Sigmoid colon (tissue), 4 donors: ENCODE results near the gene ERGIC1.

Experiments
- POLR2A ChIP-seq, 2 donors: fragments of 450-650 bp; IDR thresholded peaks; one replicate each; pipeline ENCODE4 v1.6.1; 2016; ENCODE audit warnings: antibody characterized with exemption in 2 of 2, mild to moderate bottlenecking in 2 of 2, moderate library complexity in 2 of 2
- POLR2AphosphoS5 ChIP-seq, 4 donors: sonication (generic); formaldehyde crosslinking; IDR thresholded peaks; one replicate each; pipeline ENCODE4 v1.6.1; 2017; ENCODE audit warnings: antibody characterized with exemption in 4 of 4
- TF ChIP-seq, protein P1 (sequence below), 4 experiments: fragments of 450-650 bp in 3 of 4; fragments of 200-600 bp in 1 of 4; IDR thresholded peaks; one replicate each; pipeline ENCODE4 v1.5.1; 2016 to 2019; ENCODE audit warnings: antibody characterized with exemption in 4 of 4, mild to moderate bottlenecking in 3 of 4, moderate library complexity in 2 of 4

DNA sequence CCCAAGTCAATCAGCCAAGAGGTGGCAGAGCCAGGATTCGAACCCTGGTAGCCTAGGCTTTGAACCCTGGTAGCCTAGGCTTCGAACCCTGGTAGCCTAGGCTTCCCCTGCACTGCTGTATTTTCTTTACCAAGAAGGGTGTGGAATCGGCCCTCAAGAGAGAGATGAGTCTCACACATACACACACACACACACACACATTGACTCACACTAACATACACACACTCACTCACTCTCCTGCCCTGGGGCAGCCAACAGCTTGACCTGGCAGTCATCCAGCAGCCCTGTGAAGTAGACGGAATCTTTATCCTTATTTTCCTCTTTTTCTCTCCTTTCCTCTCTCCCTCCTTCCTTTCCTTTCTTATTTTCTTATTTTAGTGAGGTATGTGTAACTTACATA lies 69.7 kb downstream of the ERGIC1 start:
- TF ChIP-seq, protein P1, sequence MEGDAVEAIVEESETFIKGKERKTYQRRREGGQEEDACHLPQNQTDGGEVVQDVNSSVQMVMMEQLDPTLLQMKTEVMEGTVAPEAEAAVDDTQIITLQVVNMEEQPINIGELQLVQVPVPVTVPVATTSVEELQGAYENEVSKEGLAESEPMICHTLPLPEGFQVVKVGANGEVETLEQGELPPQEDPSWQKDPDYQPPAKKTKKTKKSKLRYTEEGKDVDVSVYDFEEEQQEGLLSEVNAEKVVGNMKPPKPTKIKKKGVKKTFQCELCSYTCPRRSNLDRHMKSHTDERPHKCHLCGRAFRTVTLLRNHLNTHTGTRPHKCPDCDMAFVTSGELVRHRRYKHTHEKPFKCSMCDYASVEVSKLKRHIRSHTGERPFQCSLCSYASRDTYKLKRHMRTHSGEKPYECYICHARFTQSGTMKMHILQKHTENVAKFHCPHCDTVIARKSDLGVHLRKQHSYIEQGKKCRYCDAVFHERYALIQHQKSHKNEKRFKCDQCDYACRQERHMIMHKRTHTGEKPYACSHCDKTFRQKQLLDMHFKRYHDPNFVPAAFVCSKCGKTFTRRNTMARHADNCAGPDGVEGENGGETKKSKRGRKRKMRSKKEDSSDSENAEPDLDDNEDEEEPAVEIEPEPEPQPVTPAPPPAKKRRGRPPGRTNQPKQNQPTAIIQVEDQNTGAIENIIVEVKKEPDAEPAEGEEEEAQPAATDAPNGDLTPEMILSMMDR (IDR thresholded peaks at IDR 0.05): no peak
- TF ChIP-seq POLR2A (IDR thresholded peaks at IDR 0.05): no peak
- peak; percentile 13 to 65 (median 61) for TF ChIP-seq POLR2AphosphoS5 (IDR thresholded peaks at IDR 0.05)
